ENCODE results near the gene APOBEC3G.

The APOBEC3G gene

DNA sequence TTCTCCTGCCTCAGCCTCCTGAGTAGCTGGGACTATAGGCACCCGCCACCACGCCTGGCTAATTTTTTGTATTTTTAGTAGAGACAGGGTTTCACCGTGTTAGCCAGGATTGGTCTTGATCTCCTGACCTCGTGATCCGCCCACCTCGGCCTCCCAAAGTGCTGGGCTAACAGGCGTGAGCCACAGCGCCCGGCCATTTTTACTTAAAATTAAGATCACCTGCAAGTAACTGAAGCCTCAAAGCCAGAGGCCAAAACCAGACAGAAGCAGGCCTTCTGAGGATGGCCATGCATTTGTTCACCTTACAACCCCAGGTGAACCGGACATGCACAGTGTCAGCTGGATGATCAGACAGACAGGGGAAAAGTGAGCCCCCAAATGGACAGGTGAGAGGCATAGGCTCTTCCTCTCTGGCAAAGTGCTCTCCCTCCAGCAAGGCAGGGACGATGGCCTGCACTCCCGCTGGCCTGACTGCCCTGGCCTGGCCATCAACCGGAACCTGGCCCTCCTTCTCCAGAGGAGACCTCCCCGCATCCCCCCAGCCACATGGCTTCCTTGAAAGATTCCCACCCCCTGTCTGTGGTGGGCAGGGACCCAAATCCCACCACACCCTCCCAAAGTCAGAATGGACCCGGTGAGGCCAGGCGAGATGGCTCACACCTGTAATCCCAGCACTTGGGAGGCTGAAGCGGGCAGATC is 45.8 kb downstream of the APOBEC3G start:
- DNase-seq (ENCODE audit: low read depth in 2 of 2), result no peak

DNA sequence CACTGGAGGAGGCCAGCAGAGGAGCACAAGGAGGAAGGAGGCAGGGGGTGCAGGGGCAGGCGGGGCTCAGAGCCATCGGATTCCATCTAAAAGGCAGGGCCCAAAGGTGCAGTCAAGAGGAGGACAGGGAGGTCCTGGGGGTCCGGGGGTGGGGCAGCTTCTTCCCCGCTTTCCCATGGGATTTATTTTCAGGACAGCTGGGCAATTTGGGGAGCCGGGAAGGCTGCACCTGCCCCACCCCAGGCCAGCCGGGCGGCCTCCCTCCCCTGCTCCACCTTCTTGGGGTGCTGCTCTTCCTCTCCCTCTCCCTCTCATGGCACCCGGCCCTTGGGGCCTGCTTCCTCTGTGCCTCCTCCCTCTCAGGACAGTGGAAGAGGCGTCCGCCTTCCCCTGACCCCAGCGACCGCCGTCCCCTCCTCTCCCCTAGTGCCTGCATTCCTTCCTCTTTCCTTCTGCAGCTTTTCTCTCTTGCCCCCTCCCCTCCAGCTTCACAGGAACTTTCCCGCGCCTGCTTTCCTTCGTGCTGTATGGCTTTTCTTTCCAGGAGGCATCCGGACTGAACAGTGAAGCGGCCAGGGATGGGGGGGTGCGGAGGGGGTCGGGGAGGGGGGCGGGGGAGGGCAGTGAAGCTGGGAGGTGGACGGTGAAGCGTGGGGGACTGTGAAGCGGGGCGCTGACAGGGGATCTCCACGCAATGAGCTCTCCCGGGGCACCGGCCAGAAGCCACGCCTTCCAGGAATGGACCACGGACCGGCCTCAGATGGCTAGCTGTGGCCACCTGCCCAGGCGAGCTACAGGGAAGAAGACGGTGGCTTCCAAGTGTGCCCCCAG is 46.9 kb downstream of the APOBEC3G start:
- DNase-seq (ENCODE audit: low read depth in 2 of 2), result no peak

GRCh38 chr22:39125622-39126021 is 48.5 kb downstream of the APOBEC3G start:
- DNase-seq (ENCODE audit: low read depth in 2 of 2), result no peak

- no peak for DNase-seq (ENCODE audit: low read depth in 2 of 2)
These were observed 51.4 kb downstream of the APOBEC3G start for GRCh38 chr22:39128508-39128907.

DNA sequence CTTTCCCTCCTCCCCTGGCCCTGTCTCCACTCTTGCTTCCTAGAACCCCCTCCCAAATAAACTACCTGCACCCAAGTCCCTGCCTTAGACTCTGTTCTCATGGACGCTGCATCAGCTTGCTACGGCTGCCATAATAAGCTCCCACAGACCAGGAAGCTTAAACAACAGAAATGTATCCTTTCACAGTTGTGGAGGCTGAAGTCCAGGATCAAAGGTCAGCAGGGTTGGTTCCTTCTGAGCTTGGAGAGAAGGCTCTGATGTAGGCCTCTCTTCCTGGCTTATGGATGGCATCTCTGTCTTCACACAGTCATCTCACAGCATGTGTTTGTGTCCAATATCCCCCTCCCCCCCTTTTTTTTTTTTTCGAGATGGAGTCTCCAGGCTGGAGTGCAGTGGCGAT is 52.0 kb downstream of the APOBEC3G start:
- DNase-seq (ENCODE audit: low read depth in 2 of 2), result no peak

GRCh38 chr22:39129746-39130145 is 52.7 kb downstream of the APOBEC3G start:
- no peak for DNase-seq (ENCODE audit: low read depth in 2 of 2)

DNA sequence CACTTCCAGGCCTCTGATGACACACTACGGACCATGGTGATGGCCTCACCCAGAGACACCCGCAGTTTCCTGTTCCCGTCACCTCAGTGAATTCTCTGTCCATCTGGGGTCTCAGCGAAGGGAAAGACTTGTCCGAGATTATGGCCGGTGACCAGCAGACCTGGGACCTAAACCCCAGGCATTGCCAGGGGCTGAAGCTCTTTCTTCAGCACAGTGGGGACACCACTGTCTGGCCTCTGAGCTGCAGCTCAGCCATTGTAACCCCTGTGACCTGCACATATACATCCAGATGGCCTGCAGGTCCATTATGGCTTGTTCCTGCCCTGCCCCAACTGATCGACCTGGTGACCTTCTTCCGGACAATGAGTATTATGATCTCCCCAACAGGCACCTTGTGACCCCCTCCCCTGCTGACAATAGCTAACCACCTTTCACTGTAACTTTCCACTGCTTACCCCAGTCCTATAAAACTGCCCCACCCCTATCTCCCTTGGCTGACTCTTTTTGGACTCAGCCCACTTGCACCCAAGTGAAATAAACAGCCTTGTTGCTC is 53.2 kb downstream of the APOBEC3G start:
- DNase-seq (ENCODE audit: low read depth in 2 of 2), result no peak

DNA sequence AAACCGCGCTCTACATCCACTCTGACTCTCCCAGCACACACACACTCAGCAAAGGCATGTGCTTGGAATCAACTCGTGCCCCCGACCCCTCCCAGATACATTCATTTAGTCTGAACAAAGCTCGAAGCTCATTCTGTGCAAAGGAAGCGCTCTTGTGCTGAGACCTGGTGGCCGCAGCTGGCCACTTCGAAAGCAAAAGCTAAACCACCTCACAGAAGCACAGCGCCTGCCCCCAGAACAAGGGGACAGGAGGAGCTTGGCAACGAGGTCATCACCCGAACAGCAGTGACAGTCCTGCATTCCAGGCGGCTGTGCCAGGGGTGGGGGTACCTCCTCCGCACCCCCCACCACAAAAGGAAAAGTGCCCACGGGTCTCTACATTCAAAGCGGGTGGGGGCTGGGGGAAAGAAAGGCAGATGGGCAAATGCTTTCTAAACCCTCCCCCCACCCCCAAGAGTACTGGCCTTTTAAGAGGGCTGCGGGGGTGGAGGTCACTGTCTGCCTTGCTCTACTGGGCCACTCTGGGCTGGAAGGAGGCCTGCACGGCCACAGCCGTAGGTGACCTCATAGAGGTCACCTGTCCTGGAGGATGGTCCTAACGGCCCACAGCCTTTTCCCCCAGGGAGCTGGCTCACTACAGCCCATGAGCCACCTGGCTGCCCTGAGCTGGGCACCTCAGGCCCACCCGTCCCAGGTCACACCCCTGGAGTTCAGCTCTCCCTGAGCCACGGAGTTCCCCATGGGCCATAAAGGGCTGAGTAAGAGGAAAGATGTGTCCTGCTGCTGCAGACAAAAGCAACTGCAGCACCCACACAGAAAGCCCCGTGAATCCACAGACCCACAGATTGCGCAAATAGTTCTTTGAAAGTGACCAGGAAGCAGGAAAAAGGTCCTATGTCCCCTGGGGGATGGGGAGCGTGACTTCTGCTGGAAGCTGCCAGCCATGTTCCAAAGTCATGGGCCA is 54.1 kb downstream of the APOBEC3G start:
- DNase-seq (ENCODE audit: low read depth in 2 of 2), result no peak

DNA sequence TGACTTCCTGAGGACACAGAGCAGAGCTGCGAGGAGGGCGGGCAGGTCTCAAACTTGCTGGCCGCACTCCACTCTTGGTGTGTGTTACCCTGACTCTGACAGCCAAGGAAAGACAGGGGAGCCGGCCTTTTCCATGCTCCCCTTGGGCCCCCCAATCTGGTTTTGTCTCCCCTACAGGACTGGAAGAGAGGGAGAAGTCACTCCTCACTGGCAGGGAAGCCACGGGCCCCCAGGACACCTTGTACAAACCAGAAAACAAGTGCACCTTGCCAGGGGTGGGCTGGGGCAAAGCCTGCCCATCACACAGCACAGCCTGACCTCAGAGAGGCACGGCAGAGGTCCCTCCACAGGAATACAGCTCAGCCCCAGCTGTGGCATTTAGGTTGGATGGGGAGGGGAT is 55.2 kb downstream of the APOBEC3G start:
- DNase-seq (ENCODE audit: low read depth in 2 of 2), result no peak

DNA sequence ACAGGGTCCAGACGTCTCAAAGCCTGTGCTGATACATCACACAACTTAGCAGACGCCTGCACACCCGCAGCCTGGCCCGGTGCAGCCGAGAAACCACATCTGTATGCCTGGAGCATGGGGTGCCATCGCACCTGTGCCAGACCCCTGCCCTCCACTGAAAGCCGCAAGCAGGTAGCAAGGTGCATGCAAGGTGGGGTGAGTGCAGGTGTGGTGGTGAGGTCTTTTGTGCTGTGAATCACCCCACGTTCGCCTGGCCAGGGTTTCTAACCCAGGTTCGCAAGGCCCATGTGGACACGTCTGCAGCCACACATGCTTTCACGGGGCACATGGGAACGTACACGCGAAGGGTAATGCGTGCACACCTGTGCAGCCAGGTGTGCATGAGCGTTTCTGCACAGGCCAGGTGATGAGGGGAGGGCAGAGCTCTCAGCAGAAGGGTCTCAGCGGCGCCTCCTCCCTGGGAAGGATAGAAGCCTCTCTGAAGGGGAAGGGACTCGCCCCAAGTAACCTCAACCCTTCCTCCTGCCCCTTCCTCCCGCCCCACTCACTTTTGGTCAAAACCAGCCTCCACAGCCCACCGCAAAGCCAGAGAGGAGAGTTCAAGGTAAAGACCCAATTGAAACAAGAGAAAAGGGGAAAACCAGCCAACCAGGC is 55.9 kb downstream of the APOBEC3G start:
- no peak for DNase-seq (ENCODE audit: low read depth in 2 of 2)

GRCh38 chr22:39133871-39134270 is 56.8 kb downstream of the APOBEC3G start:
- no peak for DNase-seq (ENCODE audit: low read depth in 2 of 2)

DNA sequence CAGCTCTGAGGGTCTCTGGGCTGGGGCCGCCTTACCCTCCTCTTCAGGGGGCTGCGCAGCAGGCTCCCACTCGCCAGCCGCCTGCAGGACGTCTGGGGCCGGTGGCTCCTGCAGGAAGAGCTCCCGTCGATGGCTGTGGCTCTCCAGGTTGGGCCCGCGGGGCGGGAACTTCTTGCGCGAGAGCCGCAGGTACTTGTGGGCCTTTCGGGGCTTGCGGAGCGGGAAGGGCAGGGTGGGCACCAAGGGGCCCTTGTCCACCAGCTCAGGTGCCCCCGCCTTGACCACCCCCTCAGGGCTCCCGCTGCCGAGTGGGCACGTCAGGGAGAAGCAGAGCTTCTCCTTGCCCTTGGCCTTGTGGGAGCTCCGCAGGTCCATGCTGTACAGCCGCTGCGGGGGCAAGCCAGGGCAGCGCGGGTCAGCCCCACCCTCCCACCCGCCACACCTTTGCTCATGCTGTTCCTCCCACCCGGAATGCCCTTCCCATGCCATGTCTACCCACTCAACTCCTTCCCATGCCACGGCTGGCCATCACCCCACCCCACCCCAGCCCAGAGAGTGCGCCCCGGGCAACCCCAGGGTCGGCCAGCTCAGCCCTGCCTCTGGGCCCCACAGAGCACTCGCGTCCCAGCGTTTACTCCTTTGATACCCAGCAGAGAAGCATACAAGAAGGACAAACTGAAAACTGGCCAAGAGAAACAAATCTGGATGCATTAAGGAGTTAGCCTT is 57.5 kb downstream of the APOBEC3G start:
- DNase-seq (ENCODE audit: low read depth in 2 of 2), result no peak

GRCh38 chr22:39135092-39135896 is 58.2 kb downstream of the APOBEC3G start:
- DNase-seq (ENCODE audit: low read depth in 2 of 2), result no peak

GRCh38 chr22:39136317-39136716 is 59.2 kb downstream of the APOBEC3G start:
- no peak for DNase-seq (ENCODE audit: low read depth in 2 of 2)
